OCI-LY1 (cell line): ENCODE measurements around the gene MBD5.

ENCODE experiments used
- CTCF ChIP-seq: fragments of 200-600 bp; sonication (generic), shearing (Covaris generic); IDR thresholded peaks from 2 replicates; pipeline ENCODE4 v1.5.1; 2017; ENCODE audit warnings: mild to moderate bottlenecking, antibody characterized with exemption, low read length, moderate library complexity, mixed read lengths
- EZH2 ChIP-seq: fragments of 200-600 bp; sonication (generic), shearing (Covaris generic); IDR thresholded peaks from 2 replicates; pipeline ENCODE4 v1.8.0; 2017; ENCODE audit warnings: borderline replicate concordance, mixed run types, mild to moderate bottlenecking, antibody characterized with exemption, low read length, moderate library complexity, mixed read lengths

- TF ChIP-seq CTCF (no peak), EZH2 (no peak)
Observed at GRCh38 chr2:148402786-148403185, 381.9 kb downstream of the MBD5 start.
